Gastroesophageal sphincter (tissue), 3 donors: ENCODE results near the gene BABAM2.

Experiments
- POLR2AphosphoS5 ChIP-seq: sonication (generic); formaldehyde crosslinking; IDR thresholded peaks from one replicate; pipeline ENCODE4 v1.6.1; 2017; ENCODE audit warnings: antibody characterized with exemption
- TF ChIP-seq, protein P1 (sequence below), 4 experiments: fragments of 200-600 bp in 2 of 4; fragments of 450-650 bp in 2 of 4; sonication (generic) in 1 of 4; IDR thresholded peaks; one replicate each; pipeline ENCODE4 v1.5.1; 2017 to 2019; ENCODE audit warnings: antibody characterized with exemption in 4 of 4, mild to moderate bottlenecking in 2 of 4, moderate library complexity in 2 of 4

DNA sequence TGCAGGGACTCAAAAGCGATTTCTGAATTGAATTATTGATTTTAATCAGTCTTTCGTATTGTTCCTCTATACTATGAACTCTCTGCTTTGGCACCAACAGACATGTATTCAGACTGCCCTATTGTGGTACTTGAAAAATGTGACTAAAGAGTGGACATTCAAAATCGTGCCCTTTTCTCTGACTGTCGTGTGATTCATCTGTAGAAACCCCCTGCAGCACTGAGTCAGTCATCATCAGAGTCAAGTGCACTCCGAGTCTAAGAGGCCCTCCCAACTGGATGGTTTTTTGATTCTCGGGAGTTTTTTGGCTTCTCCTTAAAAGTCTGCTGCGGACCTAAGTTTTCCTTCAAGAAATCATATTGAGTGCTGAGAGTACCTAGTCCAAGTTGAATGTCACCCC, 405.7 kb downstream of the BABAM2 start:
- TF ChIP-seq POLR2AphosphoS5 = no peak
- TF ChIP-seq, protein P1, sequence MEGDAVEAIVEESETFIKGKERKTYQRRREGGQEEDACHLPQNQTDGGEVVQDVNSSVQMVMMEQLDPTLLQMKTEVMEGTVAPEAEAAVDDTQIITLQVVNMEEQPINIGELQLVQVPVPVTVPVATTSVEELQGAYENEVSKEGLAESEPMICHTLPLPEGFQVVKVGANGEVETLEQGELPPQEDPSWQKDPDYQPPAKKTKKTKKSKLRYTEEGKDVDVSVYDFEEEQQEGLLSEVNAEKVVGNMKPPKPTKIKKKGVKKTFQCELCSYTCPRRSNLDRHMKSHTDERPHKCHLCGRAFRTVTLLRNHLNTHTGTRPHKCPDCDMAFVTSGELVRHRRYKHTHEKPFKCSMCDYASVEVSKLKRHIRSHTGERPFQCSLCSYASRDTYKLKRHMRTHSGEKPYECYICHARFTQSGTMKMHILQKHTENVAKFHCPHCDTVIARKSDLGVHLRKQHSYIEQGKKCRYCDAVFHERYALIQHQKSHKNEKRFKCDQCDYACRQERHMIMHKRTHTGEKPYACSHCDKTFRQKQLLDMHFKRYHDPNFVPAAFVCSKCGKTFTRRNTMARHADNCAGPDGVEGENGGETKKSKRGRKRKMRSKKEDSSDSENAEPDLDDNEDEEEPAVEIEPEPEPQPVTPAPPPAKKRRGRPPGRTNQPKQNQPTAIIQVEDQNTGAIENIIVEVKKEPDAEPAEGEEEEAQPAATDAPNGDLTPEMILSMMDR (IDR thresholded peaks at IDR 0.05) = no peak
